Cardiac muscle cell (in vitro differentiated cells and primary cell): ENCODE measurements around the gene SF3B2. TPM values are rescaled to one million over a fixed set of nuclear protein-coding genes. Genes with fewer than 3 reads are reported as not detected.
A peak's percentile ranks its signal among the peaks of the same experiment; 100 is the strongest.

ENCODE experiments used
- DNase-seq, 2 donors: peaks; one replicate each; pipeline versions ENCODE4 v3.0.0 to v3.0.0-alpha.2; 2010 to 2017; ENCODE audit warnings: low read depth in 1 of 2, low spot score in 1 of 2
- H3K27ac ChIP-seq: fragments of 200-600 bp; sonication (generic); 2 replicates; pipeline ENCODE4 v1.5.1; 2016
- H3K27me3 ChIP-seq: fragments of 200-600 bp; sonication (generic); 2 replicates; pipeline ENCODE4 v1.6.0; 2016; ENCODE audit warnings: control low read depth
- H3K36me3 ChIP-seq: fragments of 200-600 bp; sonication (generic); 2 replicates; pipeline ENCODE4 v1.5.1; 2016; ENCODE audit warnings: control low read depth
- H3K4me1 ChIP-seq: fragments of 200-600 bp; sonication (generic); 2 replicates; pipeline ENCODE4 v1.8.1; 2017; ENCODE audit warnings: low read depth, mild to moderate bottlenecking, mixed run types
- H3K4me3 ChIP-seq: fragments of 200-600 bp; sonication (generic); 2 replicates; pipeline ENCODE4 v1.5.1; 2016; ENCODE audit warnings: mild to moderate bottlenecking
- H3K9me3 ChIP-seq: fragments of 200-600 bp; sonication (generic); 2 replicates; pipeline ENCODE4 v1.5.1; 2017; ENCODE audit warnings: low read depth, mild to moderate bottlenecking, control low read depth
- CTCF ChIP-seq: IDR thresholded peaks from 2 replicates; pipeline ENCODE4 v1.5.1; 2012; ENCODE audit warnings: low read depth, mild to moderate bottlenecking, low read length
- polyA plus RNA-seq: library from polyadenylated mRNA; unstranded; fragments of >200 nt; fragmentation: Nextera tagmentation; extraction: Ambion mirVana; gene quantifications from 2 replicates; pipeline ENCODE4 v1.2.1, GENCODE V29; 2016
- total RNA-seq: library from RNA; depleted of rRNA; stranded (reverse); fragments of >200 nt; gene quantifications from 2 replicates; pipeline ENCODE4 v1.2.3, GENCODE V29; 2016

Gene SF3B2
- total and polyA plus RNA-seq, 2 experiments from 2014 or later = 184 to 210 TPM

DNA sequence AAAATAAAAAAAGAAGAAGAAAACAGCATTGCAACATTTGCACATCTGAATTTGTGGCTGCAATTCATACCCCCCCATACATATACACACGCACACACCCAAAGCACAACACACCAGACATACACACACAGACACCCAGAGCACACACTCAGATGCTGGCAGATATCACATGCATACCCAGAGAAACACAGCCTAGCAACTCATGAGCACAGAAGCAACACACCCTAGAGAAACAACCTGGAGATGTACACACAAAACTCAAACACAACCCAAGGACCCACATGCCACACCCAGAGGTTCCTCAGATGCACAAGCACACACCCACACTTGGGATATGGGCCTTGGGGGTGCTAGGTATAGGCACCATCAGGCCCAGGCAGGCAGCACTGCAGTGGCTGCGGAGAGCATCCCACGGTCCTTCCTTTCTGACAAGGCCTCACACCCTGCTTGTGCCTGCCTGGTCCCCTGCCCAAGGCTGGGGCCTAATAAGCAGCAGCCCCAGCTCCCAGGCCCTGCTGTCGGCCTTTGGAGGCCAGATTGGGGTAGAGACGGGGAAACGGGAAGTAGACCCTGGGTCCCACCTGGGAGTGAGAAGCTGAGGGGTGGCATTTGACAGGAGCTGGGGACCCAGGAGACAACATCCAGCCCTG lies 37.2 kb upstream of the SF3B2 start:
- DNase-seq = no peak
- TF ChIP-seq CTCF = no peak
- H3K27ac ChIP-seq = no peak overlapping the region

GRCh38 chr11:66015454-66015881 lies 36.7 kb upstream of the SF3B2 start:
- peaks cover 21% of the 10 kb centered on the region for H3K27me3 ChIP-seq
- DNase-seq = peak in 1 of 2 donors; percentile 37
- no peaks in the 10 kb centered on the region for H3K36me3 ChIP-seq
- H3K4me1 ChIP-seq = no peaks in the 10 kb centered on the region
- H3K9me3 ChIP-seq = no peaks in the 10 kb centered on the region
- no peak overlapping the region for H3K27ac ChIP-seq
- TF ChIP-seq CTCF = no peak
- H3K4me3 ChIP-seq = no peak overlapping the region

More for the DNA sequence above, 37.2 kb upstream of the SF3B2 start:
- Histone ChIP-seq H3K9me3 (no peaks in the 10 kb centered on the region), H3K36me3 (no peaks in the 10 kb centered on the region), H3K27me3 (peaks cover 24% of the 10 kb centered on the region), H3K4me3 (no peak overlapping the region), H3K4me1 (no peaks in the 10 kb centered on the region)

- Histone ChIP-seq H3K27ac (no peak overlapping the region), H3K4me1 (no peaks in the 10 kb centered on the region), H3K9me3 (no peaks in the 10 kb centered on the region), H3K27me3 (peaks cover 16% of the 10 kb centered on the region), H3K4me3 (no peak overlapping the region), H3K36me3 (no peaks in the 10 kb centered on the region)
- DNase-seq = no peak
- TF ChIP-seq CTCF = no peak
These were observed 36.0 kb upstream of the SF3B2 start for GRCh38 chr11:66015936-66016792.

DNA sequence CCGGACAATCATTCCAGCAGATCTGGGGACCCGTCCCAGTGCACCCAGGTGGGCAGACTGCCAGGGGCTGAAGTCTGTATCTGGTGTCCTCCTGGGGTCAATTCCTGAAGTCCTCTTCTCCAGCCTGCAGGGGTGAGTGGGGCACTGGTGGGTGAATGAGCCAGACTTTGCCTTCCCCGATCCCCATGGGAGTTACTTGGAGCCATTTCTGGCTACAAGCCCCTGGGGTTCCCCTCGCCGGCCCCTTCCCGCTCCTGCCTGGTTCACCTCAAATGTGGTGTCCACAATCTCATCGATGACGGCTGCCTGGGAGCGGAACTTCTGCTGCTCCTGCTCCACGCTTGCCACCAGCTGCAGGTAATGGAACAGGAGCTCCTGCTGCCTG lies 35.4 kb upstream of the SF3B2 start:
- H3K36me3 ChIP-seq = no peaks in the 10 kb centered on the region
- no peak for DNase-seq
- no peaks in the 10 kb centered on the region for H3K4me1 ChIP-seq
- H3K9me3 ChIP-seq = no peaks in the 10 kb centered on the region
- TF ChIP-seq CTCF = no peak
- H3K27ac ChIP-seq = no peak overlapping the region
- H3K4me3 ChIP-seq = no peak overlapping the region
- H3K27me3 ChIP-seq = peaks cover 11% of the 10 kb centered on the region

DNA sequence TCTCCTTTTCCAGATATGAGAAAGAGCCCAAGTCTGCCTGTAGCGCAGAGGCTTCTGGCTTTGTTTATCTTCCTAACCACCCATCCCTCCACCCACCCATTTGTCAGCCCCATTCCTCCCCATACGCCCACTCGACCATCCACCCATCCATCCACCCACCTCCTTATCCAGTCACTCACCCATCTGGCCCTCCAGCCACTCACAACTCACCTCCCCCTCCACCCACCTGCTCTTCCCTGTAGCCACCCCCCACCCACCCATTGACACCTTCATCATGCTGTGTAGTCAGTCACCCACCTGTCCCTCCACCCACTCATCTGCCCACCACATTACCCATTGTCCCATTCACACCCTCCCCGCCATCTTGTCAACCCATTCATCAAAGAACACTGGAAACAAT lies 34.8 kb upstream of the SF3B2 start:
- no peak overlapping the region for H3K4me3 ChIP-seq
- no peaks in the 10 kb centered on the region for H3K4me1 ChIP-seq
- H3K36me3 ChIP-seq = no peaks in the 10 kb centered on the region
- DNase-seq = no peak
- no peak overlapping the region for H3K27ac ChIP-seq
- TF ChIP-seq CTCF = no peak
- H3K9me3 ChIP-seq = no peaks in the 10 kb centered on the region
- peaks cover 6% of the 10 kb centered on the region for H3K27me3 ChIP-seq
